Fibroblast of skin of right biceps (primary cell): Measurements from ENCODE around the gene RET.

Source experiments
- DNase-seq: peaks from one replicate; pipeline ENCODE4 v3.0.0-alpha.2; 2013

RET gene

GRCh38 chr10:43044961-43045621, 31.8 kb upstream of the RET start:
- DNase-seq: no peak

- DNase-seq: no peak
Observed at GRCh38 chr10:43045631-43046287, 31.1 kb upstream of the RET start.

GRCh38 chr10:43046288-43046991, 30.4 kb upstream of the RET start:
- no peak for DNase-seq

- no peak for DNase-seq
Observed at GRCh38 chr10:43047288-43047970, 29.4 kb upstream of the RET start.

GRCh38 chr10:43048301-43049051, 28.4 kb upstream of the RET start:
- DNase-seq: peak; percentile 27

- DNase-seq: no peak
Observed at GRCh38 chr10:43049081-43049551, 27.8 kb upstream of the RET start.

GRCh38 chr10:43050011-43050410, 26.9 kb upstream of the RET start:
- no peak for DNase-seq

- no peak for DNase-seq
Observed at GRCh38 chr10:43053825-43054224, 23.0 kb upstream of the RET start.

- no peak for DNase-seq
Observed at GRCh38 chr10:43054593-43054992, 22.3 kb upstream of the RET start.

GRCh38 chr10:43055217-43055616, 21.7 kb upstream of the RET start:
- no peak for DNase-seq

- DNase-seq: no peak
Observed at GRCh38 chr10:43055991-43056567, 20.8 kb upstream of the RET start.

GRCh38 chr10:43056568-43057011, 20.3 kb upstream of the RET start:
- no peak for DNase-seq

- DNase-seq: no peak
Observed at GRCh38 chr10:43057231-43057711, 19.6 kb upstream of the RET start.

- no peak for DNase-seq
Observed at GRCh38 chr10:43057831-43058340, 19.0 kb upstream of the RET start.

- DNase-seq: no peak
Observed at GRCh38 chr10:43058716-43059335, 18.0 kb upstream of the RET start.

- DNase-seq: no peak
Observed at GRCh38 chr10:43059336-43059720, 17.5 kb upstream of the RET start.

GRCh38 chr10:43059828-43060227, 17.0 kb upstream of the RET start:
- no peak for DNase-seq

- DNase-seq: no peak
Observed at GRCh38 chr10:43060291-43060690, 16.6 kb upstream of the RET start.

- DNase-seq: no peak
Observed at GRCh38 chr10:43061331-43061730, 15.5 kb upstream of the RET start.

- DNase-seq: peak; percentile 17
Observed at GRCh38 chr10:43061760-43062159, 15.1 kb upstream of the RET start.

GRCh38 chr10:43062402-43063160, 14.3 kb upstream of the RET start:
- DNase-seq: no peak
